Osteoblast (primary cell): ENCODE data around the gene AP5Z1. TPM values are rescaled to one million over a fixed set of nuclear protein-coding genes. Genes with fewer than 3 reads are reported as not detected.
A peak's percentile ranks its signal among the peaks of the same experiment; 100 is the strongest.

Experiments
- DNase-seq: peaks from one replicate; pipeline ENCODE4 v3.0.0; 2011; ENCODE audit warnings: low spot score, mixed read lengths; ENCODE audit not compliant: insufficient read length; ENCODE audit errors: missing footprints
- H2AFZ ChIP-seq: 2 replicates; pipeline ENCODE4 v1.6.0; 2011; ENCODE audit warnings: mild to moderate bottlenecking, low read length
- H3K27ac ChIP-seq: 2 replicates; pipeline ENCODE4 v1.5.1; 2011; ENCODE audit warnings: mild to moderate bottlenecking, low read depth, low read length, moderate library complexity
- H3K27me3 ChIP-seq: 2 replicates; pipeline ENCODE4 v1.6.0; 2012; ENCODE audit warnings: mild to moderate bottlenecking, control low read depth, inconsistent platforms, low read length, moderate library complexity; ENCODE audit not compliant: insufficient read depth
- H3K36me3 ChIP-seq: 2 replicates; pipeline ENCODE4 v1.5.1; 2011; ENCODE audit warnings: mild to moderate bottlenecking, low read length, control low read depth, moderate library complexity; ENCODE audit not compliant: insufficient read depth
- H3K4me1 ChIP-seq: 2 replicates; pipeline ENCODE4 v1.5.1; 2011; ENCODE audit warnings: mild to moderate bottlenecking, low read length, control low read depth, moderate library complexity; ENCODE audit not compliant: insufficient read depth
- H3K4me2 ChIP-seq: 2 replicates; pipeline ENCODE4 v1.6.0; 2011; ENCODE audit warnings: mild to moderate bottlenecking, low read length; ENCODE audit not compliant: insufficient read depth
- H3K4me3 ChIP-seq: fragments of 200-600 bp; sonication (generic); 3 replicates; pipeline ENCODE4 v1.5.1; 2012; ENCODE audit warnings: mild to moderate bottlenecking, low read length, inconsistent platforms; ENCODE audit not compliant: insufficient read depth
- H3K79me2 ChIP-seq: 2 replicates; pipeline ENCODE4 v1.6.0; 2012; ENCODE audit warnings: mild to moderate bottlenecking, low read length, control low read depth, inconsistent platforms; ENCODE audit not compliant: insufficient read depth
- H3K9me3 ChIP-seq: 2 replicates; pipeline ENCODE4 v1.5.1; 2011; ENCODE audit warnings: low read depth, low read length, control low read depth
- H4K20me1 ChIP-seq: 2 replicates; pipeline ENCODE4 v1.6.0; 2012; ENCODE audit warnings: mild to moderate bottlenecking, low read length, control low read depth; ENCODE audit not compliant: insufficient read depth
- total RNA-seq: library from RNA; depleted of rRNA; stranded (reverse); fragments of >200 nt; gene quantifications from 2 replicates; pipeline ENCODE4 v1.2.3, GENCODE V29; 2012
- TF ChIP-seq, protein P1 (sequence below): IDR thresholded peaks from 2 replicates; pipeline ENCODE4 v1.5.1; 2011; ENCODE audit warnings: mild to moderate bottlenecking, low read depth, low read length, moderate library complexity; ENCODE audit errors: extremely low read depth

Gene AP5Z1
- total RNA-seq, 1 donor: 73.1 TPM

DNA sequence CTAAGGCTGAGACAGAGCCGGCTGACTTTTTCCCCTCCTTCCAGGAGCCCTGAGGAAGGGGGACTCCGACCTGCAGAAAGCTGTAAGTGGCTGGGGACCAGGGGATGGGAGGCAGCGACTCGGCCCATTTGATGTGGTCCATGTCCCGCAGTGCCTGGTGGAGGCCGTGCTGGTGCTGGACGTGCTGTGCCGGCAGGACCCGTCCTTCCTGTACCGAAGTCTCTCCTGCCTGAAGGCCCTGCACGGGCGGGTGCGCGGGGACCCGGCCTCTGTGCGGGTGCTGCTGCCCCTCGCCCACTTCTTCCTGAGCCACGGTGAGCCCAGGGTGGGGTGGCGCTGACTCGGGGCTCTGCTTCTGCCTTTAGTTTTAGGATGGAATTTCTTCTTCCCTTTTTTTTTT is 9.9 kb downstream of the AP5Z1 start:
- H4K20me1 ChIP-seq: peaks cover 4% of the 10 kb centered on the region
- no peaks in the 10 kb centered on the region for H3K9me3 ChIP-seq
- no peak overlapping the region for H3K4me3 ChIP-seq
- TF ChIP-seq, protein P1, sequence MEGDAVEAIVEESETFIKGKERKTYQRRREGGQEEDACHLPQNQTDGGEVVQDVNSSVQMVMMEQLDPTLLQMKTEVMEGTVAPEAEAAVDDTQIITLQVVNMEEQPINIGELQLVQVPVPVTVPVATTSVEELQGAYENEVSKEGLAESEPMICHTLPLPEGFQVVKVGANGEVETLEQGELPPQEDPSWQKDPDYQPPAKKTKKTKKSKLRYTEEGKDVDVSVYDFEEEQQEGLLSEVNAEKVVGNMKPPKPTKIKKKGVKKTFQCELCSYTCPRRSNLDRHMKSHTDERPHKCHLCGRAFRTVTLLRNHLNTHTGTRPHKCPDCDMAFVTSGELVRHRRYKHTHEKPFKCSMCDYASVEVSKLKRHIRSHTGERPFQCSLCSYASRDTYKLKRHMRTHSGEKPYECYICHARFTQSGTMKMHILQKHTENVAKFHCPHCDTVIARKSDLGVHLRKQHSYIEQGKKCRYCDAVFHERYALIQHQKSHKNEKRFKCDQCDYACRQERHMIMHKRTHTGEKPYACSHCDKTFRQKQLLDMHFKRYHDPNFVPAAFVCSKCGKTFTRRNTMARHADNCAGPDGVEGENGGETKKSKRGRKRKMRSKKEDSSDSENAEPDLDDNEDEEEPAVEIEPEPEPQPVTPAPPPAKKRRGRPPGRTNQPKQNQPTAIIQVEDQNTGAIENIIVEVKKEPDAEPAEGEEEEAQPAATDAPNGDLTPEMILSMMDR: no peak
- no peaks in the 10 kb centered on the region for H3K27me3 ChIP-seq
- DNase-seq: no peak
- no peak overlapping the region for H3K27ac ChIP-seq
- no peak overlapping the region for H2AFZ ChIP-seq
- H3K4me2 ChIP-seq: no peak overlapping the region
- H3K4me1 ChIP-seq: no peaks in the 10 kb centered on the region
- H3K79me2 ChIP-seq: peaks cover 28% of the 10 kb centered on the region
- peaks cover 40% of the 10 kb centered on the region for H3K36me3 ChIP-seq

GRCh38 chr7:4786015-4786414 is 10.6 kb downstream of the AP5Z1 start:
- H2AFZ ChIP-seq: no peak overlapping the region
- no peak for DNase-seq
- no peak overlapping the region for H3K4me2 ChIP-seq
- TF ChIP-seq, protein P1: no peak
- H3K36me3 ChIP-seq: peaks cover 38% of the 10 kb centered on the region
- H3K27me3 ChIP-seq: no peaks in the 10 kb centered on the region
- no peak overlapping the region for H3K4me3 ChIP-seq
- H3K79me2 ChIP-seq: peaks cover 23% of the 10 kb centered on the region
- H3K4me1 ChIP-seq: no peaks in the 10 kb centered on the region
- no peak overlapping the region for H3K27ac ChIP-seq
- no peaks in the 10 kb centered on the region for H3K9me3 ChIP-seq
- peaks cover 4% of the 10 kb centered on the region for H4K20me1 ChIP-seq

- H2AFZ ChIP-seq: no peak overlapping the region
These were observed 12.1 kb downstream of the AP5Z1 start for GRCh38 chr7:4787541-4787940.

DNA sequence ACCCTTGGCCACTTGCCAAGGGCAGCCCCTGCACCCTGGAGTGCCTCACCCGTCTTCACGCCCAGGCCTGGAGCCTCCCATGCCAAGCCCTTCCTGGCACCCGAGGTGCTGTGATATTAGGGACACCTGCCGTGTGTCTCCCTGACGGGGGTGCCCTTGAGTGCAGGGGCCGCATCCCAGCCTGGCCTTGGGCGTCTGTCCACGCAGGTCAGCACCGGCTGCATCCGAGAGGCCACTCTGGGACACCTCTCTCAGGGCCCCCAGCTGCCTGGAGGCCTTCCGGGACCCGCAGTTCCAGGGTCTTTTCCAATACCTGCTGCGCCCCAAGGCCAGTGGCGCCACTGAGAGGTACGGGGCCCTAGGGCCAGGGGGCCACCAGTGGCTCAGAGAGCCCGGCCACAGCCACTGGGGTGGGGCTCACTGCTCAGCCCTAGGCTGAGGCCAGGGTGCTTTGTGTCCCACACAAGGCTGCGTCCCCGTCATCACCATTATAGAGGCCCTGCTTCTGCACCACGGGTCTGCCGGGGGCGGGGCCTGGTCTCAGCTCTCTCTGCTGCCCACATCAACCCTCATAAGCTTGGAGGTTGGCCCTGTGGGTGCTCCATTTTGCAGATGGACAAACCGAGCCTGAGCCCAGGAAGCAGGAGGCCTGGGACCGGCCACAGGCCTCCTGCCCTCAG is 12.7 kb downstream of the AP5Z1 start:
- H3K27ac ChIP-seq: no peak overlapping the region
- peaks cover 4% of the 10 kb centered on the region for H4K20me1 ChIP-seq
- no peak overlapping the region for H3K4me2 ChIP-seq
- H3K36me3 ChIP-seq: peaks cover 23% of the 10 kb centered on the region
- H2AFZ ChIP-seq: no peak overlapping the region
- no peaks in the 10 kb centered on the region for H3K4me1 ChIP-seq
- no peak overlapping the region for H3K4me3 ChIP-seq
- no peaks in the 10 kb centered on the region for H3K9me3 ChIP-seq
- peaks cover 10% of the 10 kb centered on the region for H3K79me2 ChIP-seq
- TF ChIP-seq, protein P1: no peak
- DNase-seq: peak; percentile 84
- H3K27me3 ChIP-seq: no peaks in the 10 kb centered on the region

More at GRCh38 chr7:4787541-4787940, 12.1 kb downstream of the AP5Z1 start:
- H3K27ac ChIP-seq: no peak overlapping the region
- no peaks in the 10 kb centered on the region for H3K4me1 ChIP-seq
- peaks cover 10% of the 10 kb centered on the region for H3K79me2 ChIP-seq
- H3K4me2 ChIP-seq: no peak overlapping the region
- H3K4me3 ChIP-seq: no peak overlapping the region
- H4K20me1 ChIP-seq: peaks cover 4% of the 10 kb centered on the region
- no peak for DNase-seq
- no peaks in the 10 kb centered on the region for H3K9me3 ChIP-seq
- no peaks in the 10 kb centered on the region for H3K27me3 ChIP-seq
- TF ChIP-seq, protein P1: no peak
- H3K36me3 ChIP-seq: peaks cover 29% of the 10 kb centered on the region
